HEK293 (cell line): ENCODE results near the gene ANKRD23.

Experiments used
- CTCF ChIA-PET: fragments of 350-600 bp; formaldehyde crosslinking; extraction: SDS; loops from one replicate; lab custom pipeline; 2021; ENCODE audit warnings: antibody characterized with exemption; lab: Yijun Ruan, JAX
- POLR2A ChIA-PET: fragments of 300-600 bp; formaldehyde crosslinking; extraction: SDS; loops from one replicate; lab custom pipeline; 2020; ENCODE audit warnings: antibody characterized with exemption, inconsistent platforms; lab: Yijun Ruan, JAX
- H3K27ac ChIP-seq: fragments of 200-500 bp; sonication (Bioruptor generic); 2 replicates; pipeline ENCODE4 v1.5.1; 2014; ENCODE audit warnings: low read depth, low read length, control low read depth, inconsistent platforms; ENCODE audit errors: extremely low read depth
- H3K36me3 ChIP-seq, 2 experiments: fragments of 200-500 bp in 1 of 2; sonication (Bioruptor generic) in 1 of 2; 1 replicate in 1 of 2; 2 replicates in 1 of 2; pipeline ENCODE4 v1.5.1; 2014 to 2017; ENCODE audit warnings: inconsistent platforms in 2 of 2, low read length in 2 of 2; ENCODE audit not compliant: control insufficient read depth in 2 of 2, insufficient read depth in 1 of 2
- H3K4me1 ChIP-seq: fragments of 200-500 bp; sonication (Bioruptor generic); 2 replicates; pipeline ENCODE4 v1.5.1; 2014; ENCODE audit warnings: mild to moderate bottlenecking, low read length, inconsistent platforms; ENCODE audit not compliant: control insufficient read depth, insufficient read depth
- H3K4me3 ChIP-seq: 2 replicates; pipeline ENCODE4 v1.5.1; 2011; ENCODE audit warnings: low read depth, mild to moderate bottlenecking, control low read depth, low read length, moderate library complexity
- H3K9me3 ChIP-seq: fragments of 200-500 bp; sonication (Bioruptor generic); 2 replicates; pipeline ENCODE4 v1.5.1; 2014; ENCODE audit warnings: low read depth, low read length, inconsistent platforms; ENCODE audit not compliant: control insufficient read depth, insufficient read depth
- FEZF1 ChIP-seq: fragments of 450-650 bp; formaldehyde crosslinking; IDR thresholded peaks from 2 replicates; pipeline ENCODE4 v1.5.1; 2016; ENCODE audit warnings: missing biosample characterization, missing genetic modification characterization
- KLF1 ChIP-seq: fragments of 450-650 bp; formaldehyde crosslinking; IDR thresholded peaks from 2 replicates; pipeline ENCODE4 v1.5.1; 2016; ENCODE audit warnings: missing biosample characterization, missing genetic modification characterization
- KLF10 ChIP-seq: fragments of 450-650 bp; IDR thresholded peaks from 2 replicates; pipeline ENCODE4 v1.5.1; 2018; ENCODE audit warnings: missing biosample characterization, mild to moderate bottlenecking, missing genetic modification characterization
- SETDB1 ChIP-seq: IDR thresholded peaks from one replicate; pipeline ENCODE4 v1.6.1; 2017; ENCODE audit warnings: mild to moderate bottlenecking, low read length, moderate library complexity, mixed read lengths; ENCODE audit not compliant: insufficient read length
- ZBTB1 ChIP-seq: fragments of 450-650 bp; formaldehyde crosslinking; IDR thresholded peaks from 2 replicates; pipeline ENCODE4 v1.5.1; 2016; ENCODE audit warnings: missing biosample characterization, missing genetic modification characterization
- ZBTB21 ChIP-seq: fragments of 450-650 bp; formaldehyde crosslinking; IDR thresholded peaks from 2 replicates; pipeline ENCODE4 v1.5.1; 2017; ENCODE audit warnings: missing biosample characterization, missing genetic modification characterization
- ZFP69B ChIP-seq: fragments of 450-650 bp; formaldehyde crosslinking; IDR thresholded peaks from 2 replicates; pipeline ENCODE4 v1.5.1; 2016; ENCODE audit warnings: missing biosample characterization, missing genetic modification characterization
- ZIC2 ChIP-seq: fragments of 450-650 bp; formaldehyde crosslinking; IDR thresholded peaks from 2 replicates; pipeline ENCODE4 v1.5.1; 2016; ENCODE audit warnings: missing biosample characterization, missing genetic modification characterization
- ZNF2 ChIP-seq: fragments of 450-650 bp; formaldehyde crosslinking; IDR thresholded peaks from 2 replicates; pipeline ENCODE4 v1.5.1; 2016; ENCODE audit warnings: missing biosample characterization, missing genetic modification characterization
- ZNF23 ChIP-seq: fragments of 450-650 bp; formaldehyde crosslinking; IDR thresholded peaks from 2 replicates; pipeline ENCODE4 v1.5.1; 2016; ENCODE audit warnings: missing biosample characterization, missing genetic modification characterization, borderline replicate concordance
- ZNF350 ChIP-seq: fragments of 450-650 bp; formaldehyde crosslinking; IDR thresholded peaks from 2 replicates; pipeline ENCODE4 v1.5.0; 2017; ENCODE audit warnings: missing biosample characterization, mild to moderate bottlenecking, missing genetic modification characterization
- ZNF501 ChIP-seq: fragments of 450-650 bp; formaldehyde crosslinking; IDR thresholded peaks from 2 replicates; pipeline ENCODE4 v1.5.1; 2016; ENCODE audit warnings: missing biosample characterization, missing genetic modification characterization
- ZNF521 ChIP-seq: fragments of 450-650 bp; formaldehyde crosslinking; IDR thresholded peaks from 2 replicates; pipeline ENCODE4 v1.5.1; 2017; ENCODE audit warnings: missing biosample characterization, mild to moderate bottlenecking, missing genetic modification characterization
- ZNF654 ChIP-seq: fragments of 450-650 bp; formaldehyde crosslinking; IDR thresholded peaks from 2 replicates; pipeline ENCODE4 v1.5.1; 2016; ENCODE audit warnings: low read depth, missing biosample characterization, missing genetic modification characterization
- ZNF785 ChIP-seq: fragments of 450-650 bp; formaldehyde crosslinking; IDR thresholded peaks from 2 replicates; pipeline ENCODE4 v1.5.1; 2016; ENCODE audit warnings: missing biosample characterization, missing genetic modification characterization
- ZNF791 ChIP-seq: fragments of 450-650 bp; formaldehyde crosslinking; IDR thresholded peaks from 2 replicates; pipeline ENCODE4 v1.5.1; 2016; ENCODE audit warnings: missing biosample characterization, missing genetic modification characterization
- ZXDB ChIP-seq: fragments of 450-650 bp; formaldehyde crosslinking; IDR thresholded peaks from 2 replicates; pipeline ENCODE4 v1.5.1; 2016; ENCODE audit warnings: missing biosample characterization, missing genetic modification characterization
- TF ChIP-seq, protein P1 (sequence below): fragments of 450-650 bp; formaldehyde crosslinking; IDR thresholded peaks from 2 replicates; pipeline ENCODE4 v1.5.1; 2017; ENCODE audit warnings: missing biosample characterization, missing genetic modification characterization
- TF ChIP-seq, protein P2 (sequence below): fragments of 450-650 bp; formaldehyde crosslinking; IDR thresholded peaks from 2 replicates; pipeline ENCODE4 v1.5.1; 2017; ENCODE audit warnings: missing biosample characterization, missing genetic modification characterization
- TF ChIP-seq, protein P3 (sequence below): fragments of 450-650 bp; formaldehyde crosslinking; IDR thresholded peaks from 2 replicates; pipeline ENCODE4 v1.5.1; 2016; ENCODE audit warnings: missing biosample characterization, missing genetic modification characterization
- TF ChIP-seq, protein P4 (sequence below): fragments of 450-650 bp; formaldehyde crosslinking; IDR thresholded peaks from 2 replicates; pipeline ENCODE4 v1.5.1; 2017; ENCODE audit warnings: missing biosample characterization, missing genetic modification characterization
- TF ChIP-seq, protein P5 (sequence below): fragments of 450-650 bp; formaldehyde crosslinking; IDR thresholded peaks from 2 replicates; pipeline ENCODE4 v1.5.1; 2016; ENCODE audit warnings: missing biosample characterization, missing genetic modification characterization

The ANKRD23 gene

DNA sequence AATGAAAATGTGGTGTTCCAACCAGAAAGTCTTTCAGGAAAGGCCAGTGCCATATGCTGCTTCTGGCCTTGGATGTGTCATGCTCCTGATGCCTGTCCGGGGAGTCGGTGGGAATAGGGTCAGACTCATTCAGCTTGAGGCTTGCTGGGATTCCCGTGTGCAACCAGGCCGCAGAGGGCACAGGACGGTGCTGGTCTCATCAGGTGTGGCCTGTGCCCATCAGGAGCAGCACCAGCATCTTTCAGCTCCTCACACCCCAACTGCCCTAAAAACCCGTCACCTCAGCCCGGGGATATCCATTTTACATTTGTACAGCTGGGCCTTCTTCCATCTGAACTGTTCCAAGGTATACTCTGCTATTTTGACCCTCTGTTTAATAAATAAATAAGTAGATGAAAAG is 41.1 kb downstream of the ANKRD23 start (continued):
- TF ChIP-seq ZNF2 (tag by site-specific recombination) = no peak
- TF ChIP-seq ZNF350 (tag by site-specific recombination) = no peak
- TF ChIP-seq, protein P1, sequence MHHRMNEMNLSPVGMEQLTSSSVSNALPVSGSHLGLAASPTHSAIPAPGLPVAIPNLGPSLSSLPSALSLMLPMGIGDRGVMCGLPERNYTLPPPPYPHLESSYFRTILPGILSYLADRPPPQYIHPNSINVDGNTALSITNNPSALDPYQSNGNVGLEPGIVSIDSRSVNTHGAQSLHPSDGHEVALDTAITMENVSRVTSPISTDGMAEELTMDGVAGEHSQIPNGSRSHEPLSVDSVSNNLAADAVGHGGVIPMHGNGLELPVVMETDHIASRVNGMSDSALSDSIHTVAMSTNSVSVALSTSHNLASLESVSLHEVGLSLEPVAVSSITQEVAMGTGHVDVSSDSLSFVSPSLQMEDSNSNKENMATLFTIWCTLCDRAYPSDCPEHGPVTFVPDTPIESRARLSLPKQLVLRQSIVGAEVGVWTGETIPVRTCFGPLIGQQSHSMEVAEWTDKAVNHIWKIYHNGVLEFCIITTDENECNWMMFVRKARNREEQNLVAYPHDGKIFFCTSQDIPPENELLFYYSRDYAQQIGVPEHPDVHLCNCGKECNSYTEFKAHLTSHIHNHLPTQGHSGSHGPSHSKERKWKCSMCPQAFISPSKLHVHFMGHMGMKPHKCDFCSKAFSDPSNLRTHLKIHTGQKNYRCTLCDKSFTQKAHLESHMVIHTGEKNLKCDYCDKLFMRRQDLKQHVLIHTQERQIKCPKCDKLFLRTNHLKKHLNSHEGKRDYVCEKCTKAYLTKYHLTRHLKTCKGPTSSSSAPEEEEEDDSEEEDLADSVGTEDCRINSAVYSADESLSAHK = no peak
- no peak for TF ChIP-seq KLF1
- TF ChIP-seq, all 188 proteins: peak for 0

DNA sequence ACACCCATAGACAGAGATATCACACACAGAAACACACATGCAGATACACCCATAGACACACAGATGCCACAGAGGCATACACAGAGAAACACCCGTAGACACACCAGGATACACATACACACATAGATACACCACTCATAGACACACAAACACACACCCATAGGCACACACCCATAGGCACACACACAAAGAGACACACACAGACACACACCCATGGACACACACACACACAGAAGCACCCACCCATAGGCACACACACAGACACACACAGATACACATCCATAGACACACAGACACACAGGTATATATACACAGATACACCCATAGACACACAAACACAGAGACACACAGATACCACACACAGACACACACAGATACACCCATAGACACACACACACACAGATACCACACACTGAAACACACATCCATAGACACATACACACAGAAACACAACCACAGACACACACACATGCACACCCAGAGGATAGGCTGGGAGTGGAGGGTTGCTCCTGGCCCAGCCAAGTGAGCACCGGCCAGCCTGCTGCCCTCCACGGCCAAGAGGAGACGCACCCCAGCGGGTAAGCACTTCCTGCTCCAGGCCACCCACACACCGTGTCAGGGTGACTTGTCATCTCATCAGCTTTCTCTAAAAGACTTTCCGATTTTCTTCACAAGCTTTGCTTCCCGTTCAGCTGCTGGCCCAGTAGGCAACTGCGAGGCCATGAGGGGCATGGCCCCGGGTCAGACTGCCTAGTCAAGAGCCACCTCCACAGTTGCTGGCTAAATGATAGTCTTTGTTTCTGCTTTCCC is 41.8 kb downstream of the ANKRD23 start:
- ChIA-PET POLR2A (no interaction called here), CTCF (interaction anchor here (0.6 to 2.4 kb wide), 6 partner anchors 11 to 39 kb away, joined by 3 to 21 read pairs (median 6); no protein-coding TSS in a partner anchor)
- Histone ChIP-seq H3K27ac (no peak overlapping the region; the same call in 1 of the 2 replicates), H3K4me1 (no peaks in the 10 kb centered on the region), H3K36me3 (peaks cover 15 to 57% of the 10 kb centered on the region in 2 experiments; a peak in 2 of 3 replicates), H3K4me3 (no peak overlapping the region), H3K9me3 (no peaks in the 10 kb centered on the region)
- no peak for TF ChIP-seq ZBTB1 (tag by site-specific recombination)
- peak; percentile 78; the same call in 1 of the 2 replicates for TF ChIP-seq ZNF521 (tag by site-specific recombination)
- no peak for TF ChIP-seq ZNF791
- TF ChIP-seq ZNF785 (tag by site-specific recombination) = 0 out of 2 replicates have a peak, but pooled peaks have one; percentile 19
- TF ChIP-seq, protein P2, sequence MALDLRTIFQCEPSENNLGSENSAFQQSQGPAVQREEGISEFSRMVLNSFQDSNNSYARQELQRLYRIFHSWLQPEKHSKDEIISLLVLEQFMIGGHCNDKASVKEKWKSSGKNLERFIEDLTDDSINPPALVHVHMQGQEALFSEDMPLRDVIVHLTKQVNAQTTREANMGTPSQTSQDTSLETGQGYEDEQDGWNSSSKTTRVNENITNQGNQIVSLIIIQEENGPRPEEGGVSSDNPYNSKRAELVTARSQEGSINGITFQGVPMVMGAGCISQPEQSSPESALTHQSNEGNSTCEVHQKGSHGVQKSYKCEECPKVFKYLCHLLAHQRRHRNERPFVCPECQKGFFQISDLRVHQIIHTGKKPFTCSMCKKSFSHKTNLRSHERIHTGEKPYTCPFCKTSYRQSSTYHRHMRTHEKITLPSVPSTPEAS = peak; percentile 97
- TF ChIP-seq FEZF1 = no peak
- TF ChIP-seq, protein P3, sequence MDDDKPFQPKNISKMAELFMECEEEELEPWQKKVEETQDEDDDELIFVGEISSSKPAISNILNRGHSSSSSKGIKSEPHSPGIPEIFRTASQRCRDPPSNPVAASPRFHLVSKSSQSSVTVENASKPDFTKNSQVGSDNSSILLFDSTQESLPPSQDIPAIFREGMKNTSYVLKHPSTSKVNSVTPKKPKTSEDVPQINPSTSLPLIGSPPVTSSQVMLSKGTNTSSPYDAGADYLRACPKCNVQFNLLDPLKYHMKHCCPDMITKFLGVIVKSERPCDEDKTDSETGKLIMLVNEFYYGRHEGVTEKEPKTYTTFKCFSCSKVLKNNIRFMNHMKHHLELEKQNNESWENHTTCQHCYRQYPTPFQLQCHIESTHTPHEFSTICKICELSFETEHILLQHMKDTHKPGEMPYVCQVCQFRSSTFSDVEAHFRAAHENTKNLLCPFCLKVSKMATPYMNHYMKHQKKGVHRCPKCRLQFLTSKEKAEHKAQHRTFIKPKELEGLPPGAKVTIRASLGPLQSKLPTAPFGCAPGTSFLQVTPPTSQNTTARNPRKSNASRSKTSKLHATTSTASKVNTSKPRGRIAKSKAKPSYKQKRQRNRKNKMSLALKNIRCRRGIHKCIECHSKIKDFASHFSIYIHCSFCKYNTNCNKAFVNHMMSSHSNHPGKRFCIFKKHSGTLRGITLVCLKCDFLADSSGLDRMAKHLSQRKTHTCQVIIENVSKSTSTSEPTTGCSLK (tag by site-specific recombination) = no peak
- no peak for TF ChIP-seq ZBTB21 (tag by site-specific recombination)
- TF ChIP-seq SETDB1 = no peak
- TF ChIP-seq KLF10 (tag by site-specific recombination) = no peak
- no peak for TF ChIP-seq ZXDB (tag by site-specific recombination)

DNA sequence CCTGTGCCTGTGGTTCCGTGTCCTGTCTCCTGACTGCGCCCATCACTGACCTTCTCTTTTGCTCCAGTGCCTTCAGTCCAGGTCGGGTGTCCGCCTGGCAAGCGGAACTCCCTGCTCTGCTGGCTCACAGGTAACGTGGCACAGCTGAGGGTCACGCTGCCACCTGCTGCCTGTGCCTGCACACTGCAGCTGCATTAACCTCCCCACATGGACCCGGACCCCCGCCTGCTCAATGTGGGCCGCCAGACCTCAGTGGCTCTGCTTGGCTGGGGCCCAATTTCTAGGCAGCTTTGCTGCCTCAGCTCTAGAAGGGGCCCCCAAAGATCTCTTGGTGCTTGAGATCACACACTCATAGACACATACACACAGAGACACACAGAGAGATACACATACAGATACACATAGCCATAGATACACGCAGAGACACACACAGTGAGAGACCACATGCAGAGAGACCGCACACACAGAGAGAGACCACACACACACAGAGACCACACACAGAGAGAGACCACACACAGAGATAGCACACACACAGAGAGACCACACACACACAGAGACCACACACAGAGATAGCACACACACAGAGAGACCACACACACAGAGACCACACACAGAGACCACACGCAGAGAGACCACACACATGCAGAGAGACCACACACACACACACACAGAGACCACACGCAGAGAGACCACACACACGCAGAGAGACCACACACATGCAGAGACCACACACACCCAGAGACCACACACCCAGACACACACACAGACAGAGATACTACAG is 42.6 kb downstream of the ANKRD23 start:
- H3K27ac ChIP-seq = no peak overlapping the region
- no peaks in the 10 kb centered on the region for H3K4me1 ChIP-seq
- no peak overlapping the region for H3K4me3 ChIP-seq
- no peaks in the 10 kb centered on the region for H3K9me3 ChIP-seq
- peaks cover 15 to 59% of the 10 kb centered on the region in 2 experiments; a peak in 2 of 3 replicates for H3K36me3 ChIP-seq
- POLR2A ChIA-PET = interaction anchor here (1.8 kb wide), 1 partner anchor 40 kb away, joined by 6 read pairs; the partner anchor contains the start of gene CNNM4
- CTCF ChIA-PET = interaction anchor here (0.7 to 2.4 kb wide), 12 partner anchors 11 to 221 kb away, joined by 3 to 21 read pairs (median 6); partner anchors contain the start of genes ANKRD39 and KANSL3
- TF ChIP-seq ZNF501 = no peak
- peak; percentile 94 for TF ChIP-seq ZIC2 (tag by site-specific recombination)
- TF ChIP-seq, protein P4, sequence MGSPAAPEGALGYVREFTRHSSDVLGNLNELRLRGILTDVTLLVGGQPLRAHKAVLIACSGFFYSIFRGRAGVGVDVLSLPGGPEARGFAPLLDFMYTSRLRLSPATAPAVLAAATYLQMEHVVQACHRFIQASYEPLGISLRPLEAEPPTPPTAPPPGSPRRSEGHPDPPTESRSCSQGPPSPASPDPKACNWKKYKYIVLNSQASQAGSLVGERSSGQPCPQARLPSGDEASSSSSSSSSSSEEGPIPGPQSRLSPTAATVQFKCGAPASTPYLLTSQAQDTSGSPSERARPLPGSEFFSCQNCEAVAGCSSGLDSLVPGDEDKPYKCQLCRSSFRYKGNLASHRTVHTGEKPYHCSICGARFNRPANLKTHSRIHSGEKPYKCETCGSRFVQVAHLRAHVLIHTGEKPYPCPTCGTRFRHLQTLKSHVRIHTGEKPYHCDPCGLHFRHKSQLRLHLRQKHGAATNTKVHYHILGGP (tag by site-specific recombination) = no peak
- TF ChIP-seq, protein P5, sequence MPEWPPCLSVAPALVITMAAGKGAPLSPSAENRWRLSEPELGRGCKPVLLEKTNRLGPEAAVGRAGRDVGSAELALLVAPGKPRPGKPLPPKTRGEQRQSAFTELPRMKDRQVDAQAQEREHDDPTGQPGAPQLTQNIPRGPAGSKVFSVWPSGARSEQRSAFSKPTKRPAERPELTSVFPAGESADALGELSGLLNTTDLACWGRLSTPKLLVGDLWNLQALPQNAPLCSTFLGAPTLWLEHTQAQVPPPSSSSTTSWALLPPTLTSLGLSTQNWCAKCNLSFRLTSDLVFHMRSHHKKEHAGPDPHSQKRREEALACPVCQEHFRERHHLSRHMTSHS (tag by site-specific recombination) = no peak
- TF ChIP-seq ZFP69B (tag by site-specific recombination) = no peak
- peak; percentile 57 for TF ChIP-seq ZNF654 (tag by site-specific recombination)
- TF ChIP-seq ZNF23 = no peak
